Measurements from ENCODE around the gene GRIK4.

GRCh38 chr11:120900643-120901042, 389.1 kb downstream of the GRIK4 start:
- TF ChIP-seq, protein P1, sequence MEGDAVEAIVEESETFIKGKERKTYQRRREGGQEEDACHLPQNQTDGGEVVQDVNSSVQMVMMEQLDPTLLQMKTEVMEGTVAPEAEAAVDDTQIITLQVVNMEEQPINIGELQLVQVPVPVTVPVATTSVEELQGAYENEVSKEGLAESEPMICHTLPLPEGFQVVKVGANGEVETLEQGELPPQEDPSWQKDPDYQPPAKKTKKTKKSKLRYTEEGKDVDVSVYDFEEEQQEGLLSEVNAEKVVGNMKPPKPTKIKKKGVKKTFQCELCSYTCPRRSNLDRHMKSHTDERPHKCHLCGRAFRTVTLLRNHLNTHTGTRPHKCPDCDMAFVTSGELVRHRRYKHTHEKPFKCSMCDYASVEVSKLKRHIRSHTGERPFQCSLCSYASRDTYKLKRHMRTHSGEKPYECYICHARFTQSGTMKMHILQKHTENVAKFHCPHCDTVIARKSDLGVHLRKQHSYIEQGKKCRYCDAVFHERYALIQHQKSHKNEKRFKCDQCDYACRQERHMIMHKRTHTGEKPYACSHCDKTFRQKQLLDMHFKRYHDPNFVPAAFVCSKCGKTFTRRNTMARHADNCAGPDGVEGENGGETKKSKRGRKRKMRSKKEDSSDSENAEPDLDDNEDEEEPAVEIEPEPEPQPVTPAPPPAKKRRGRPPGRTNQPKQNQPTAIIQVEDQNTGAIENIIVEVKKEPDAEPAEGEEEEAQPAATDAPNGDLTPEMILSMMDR (conservative IDR thresholded peaks at IDR 0.05): no peak
- TF ChIP-seq EZH2 (IDR thresholded peaks at IDR 0.05; ENCODE audit: low read depth): no peak
